HG02852 (cell line): ENCODE data around the gene ZNF205.

Source experiments
- ATAC-seq: cut with Tn5 transposase; IDR thresholded peaks from one replicate; pipeline ENCODE4 v1.9.1; 2021; ENCODE audit warnings: mild to moderate bottlenecking, moderate library complexity; ENCODE audit not compliant: unreplicated experiment

Gene ZNF205

GRCh38 chr16:3147046-3147756, 34.8 kb downstream of the ZNF205 start:
- no peak for ATAC-seq

GRCh38 chr16:3147757-3148104, 35.3 kb downstream of the ZNF205 start:
- no peak for ATAC-seq

- ATAC-seq, result no peak
These were observed 36.1 kb downstream of the ZNF205 start for GRCh38 chr16:3148256-3149192.

- ATAC-seq, result no peak
These were observed 36.8 kb downstream of the ZNF205 start for GRCh38 chr16:3149193-3149530.

GRCh38 chr16:3149630-3150345, 37.4 kb downstream of the ZNF205 start:
- ATAC-seq, result no peak

GRCh38 chr16:3150346-3151218, 38.2 kb downstream of the ZNF205 start:
- peak; percentile 64 for ATAC-seq

- ATAC-seq, result no peak
These were observed 39.6 kb downstream of the ZNF205 start for GRCh38 chr16:3152027-3152276.

GRCh38 chr16:3152277-3152990, 40.0 kb downstream of the ZNF205 start:
- ATAC-seq, result no peak

- ATAC-seq, result no peak
These were observed 40.6 kb downstream of the ZNF205 start for GRCh38 chr16:3152991-3153368.

- ATAC-seq, result no peak
These were observed 42.8 kb downstream of the ZNF205 start for GRCh38 chr16:3155181-3155580.

- no peak for ATAC-seq
These were observed 43.6 kb downstream of the ZNF205 start for GRCh38 chr16:3155972-3156371.

GRCh38 chr16:3157229-3158025, 45.0 kb downstream of the ZNF205 start:
- no peak for ATAC-seq

GRCh38 chr16:3158026-3158509, 45.7 kb downstream of the ZNF205 start:
- ATAC-seq, result no peak

- ATAC-seq, result no peak
These were observed 46.3 kb downstream of the ZNF205 start for GRCh38 chr16:3158510-3159314.

GRCh38 chr16:3161235-3162018, 49.0 kb downstream of the ZNF205 start:
- ATAC-seq, result no peak

GRCh38 chr16:3164121-3164991, 52.0 kb downstream of the ZNF205 start:
- no peak for ATAC-seq
